ENCODE results near the gene CALY.

GRCh38 chr10:133344236-133344635 is 7.5 kb upstream of the CALY start:
- TF ChIP-seq, protein P1, sequence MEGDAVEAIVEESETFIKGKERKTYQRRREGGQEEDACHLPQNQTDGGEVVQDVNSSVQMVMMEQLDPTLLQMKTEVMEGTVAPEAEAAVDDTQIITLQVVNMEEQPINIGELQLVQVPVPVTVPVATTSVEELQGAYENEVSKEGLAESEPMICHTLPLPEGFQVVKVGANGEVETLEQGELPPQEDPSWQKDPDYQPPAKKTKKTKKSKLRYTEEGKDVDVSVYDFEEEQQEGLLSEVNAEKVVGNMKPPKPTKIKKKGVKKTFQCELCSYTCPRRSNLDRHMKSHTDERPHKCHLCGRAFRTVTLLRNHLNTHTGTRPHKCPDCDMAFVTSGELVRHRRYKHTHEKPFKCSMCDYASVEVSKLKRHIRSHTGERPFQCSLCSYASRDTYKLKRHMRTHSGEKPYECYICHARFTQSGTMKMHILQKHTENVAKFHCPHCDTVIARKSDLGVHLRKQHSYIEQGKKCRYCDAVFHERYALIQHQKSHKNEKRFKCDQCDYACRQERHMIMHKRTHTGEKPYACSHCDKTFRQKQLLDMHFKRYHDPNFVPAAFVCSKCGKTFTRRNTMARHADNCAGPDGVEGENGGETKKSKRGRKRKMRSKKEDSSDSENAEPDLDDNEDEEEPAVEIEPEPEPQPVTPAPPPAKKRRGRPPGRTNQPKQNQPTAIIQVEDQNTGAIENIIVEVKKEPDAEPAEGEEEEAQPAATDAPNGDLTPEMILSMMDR (IDR thresholded peaks at IDR 0.05) = no peak
- TF ChIP-seq POLR2A (IDR thresholded peaks at IDR 0.05) = no peak
